ENCODE data around the gene URI1. TPM values are rescaled to one million over a fixed set of nuclear protein-coding genes. Genes with fewer than 3 reads are reported as not detected.

Gene URI1
- total RNA-seq, result 44.5 TPM

GRCh38 chr19:29941828-29942403, at the start of gene URI1:
Gene URI1 (plus strand): TSS chr19:29942239. CDS start chr19:29942548, 309 bp downstream.

Small RNAs within 50 kb of the gene (small RNA-seq; reads per million reads assigned to genes)
- gene AC008798.1 (ENCODE audit: low replicate concordance) (not detected), gene TAF9P3 (ENCODE audit: low replicate concordance) (not detected)

Other genes with a start within 250 kb of the URI1 start
- gene C19orf12, start 227.0 kb upstream of the URI1 start, total RNA-seq, result 21.0 TPM
- gene CCNE1, start 130.2 kb upstream of the URI1 start, total RNA-seq, result 3.6 TPM

All from metanephros (tissue), 2 donors.